ENCODE measurements around the gene LRRC45. TPM values are rescaled to one million over a fixed set of nuclear protein-coding genes. Genes with fewer than 3 reads are reported as not detected.

The LRRC45 gene
- polyA plus RNA-seq, 1 experiment: 3.4 TPM

DNA sequence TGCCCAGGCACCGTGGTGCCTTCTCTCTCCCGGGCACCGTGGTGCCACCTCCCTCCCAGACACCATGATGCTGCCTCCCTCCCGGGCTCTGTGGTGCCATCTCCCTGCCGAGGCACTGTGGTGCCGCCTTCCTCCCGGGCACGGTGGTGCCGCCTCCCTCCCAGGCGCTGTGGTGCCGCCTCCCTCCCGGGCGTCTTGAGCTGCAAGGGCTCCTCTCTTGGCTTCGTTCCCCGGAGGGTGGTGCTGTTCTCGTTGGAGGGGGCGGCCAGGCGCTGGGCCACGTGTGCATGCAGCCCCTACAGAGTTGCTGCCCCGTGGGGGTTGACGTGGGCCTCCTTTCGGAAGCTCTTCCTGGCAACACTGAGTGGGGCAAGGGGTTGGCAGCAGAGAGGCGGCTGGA lies 8.7 kb upstream of the LRRC45 start:
- Histone ChIP-seq H3K4me3 (ENCODE audit: low read depth, low read length) (no peak overlapping the region), H3K27me3 (ENCODE audit: control insufficient read depth, insufficient read depth, low read length) (no peaks in the 10 kb centered on the region), H3K9me3 (ENCODE audit: control insufficient read depth, insufficient read depth, low read length) (no peaks in the 10 kb centered on the region; the same call in 1 of the 2 replicates), H3K27ac (ENCODE audit: low read depth, low read length) (no peak overlapping the region)
- TF ChIP-seq, protein P1, sequence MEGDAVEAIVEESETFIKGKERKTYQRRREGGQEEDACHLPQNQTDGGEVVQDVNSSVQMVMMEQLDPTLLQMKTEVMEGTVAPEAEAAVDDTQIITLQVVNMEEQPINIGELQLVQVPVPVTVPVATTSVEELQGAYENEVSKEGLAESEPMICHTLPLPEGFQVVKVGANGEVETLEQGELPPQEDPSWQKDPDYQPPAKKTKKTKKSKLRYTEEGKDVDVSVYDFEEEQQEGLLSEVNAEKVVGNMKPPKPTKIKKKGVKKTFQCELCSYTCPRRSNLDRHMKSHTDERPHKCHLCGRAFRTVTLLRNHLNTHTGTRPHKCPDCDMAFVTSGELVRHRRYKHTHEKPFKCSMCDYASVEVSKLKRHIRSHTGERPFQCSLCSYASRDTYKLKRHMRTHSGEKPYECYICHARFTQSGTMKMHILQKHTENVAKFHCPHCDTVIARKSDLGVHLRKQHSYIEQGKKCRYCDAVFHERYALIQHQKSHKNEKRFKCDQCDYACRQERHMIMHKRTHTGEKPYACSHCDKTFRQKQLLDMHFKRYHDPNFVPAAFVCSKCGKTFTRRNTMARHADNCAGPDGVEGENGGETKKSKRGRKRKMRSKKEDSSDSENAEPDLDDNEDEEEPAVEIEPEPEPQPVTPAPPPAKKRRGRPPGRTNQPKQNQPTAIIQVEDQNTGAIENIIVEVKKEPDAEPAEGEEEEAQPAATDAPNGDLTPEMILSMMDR (IDR thresholded peaks at IDR 0.05; ENCODE audit: low read depth, low read length): no peak
- DNase-seq (ENCODE audit: low read depth, low spot score): no peak
- CTCF ChIA-PET: interaction anchor here (1.2 kb wide), 1 partner anchor 55 kb away, joined by 4 read pairs; no protein-coding TSS in a partner anchor
- POLR2A ChIA-PET: no interaction called here

DNA sequence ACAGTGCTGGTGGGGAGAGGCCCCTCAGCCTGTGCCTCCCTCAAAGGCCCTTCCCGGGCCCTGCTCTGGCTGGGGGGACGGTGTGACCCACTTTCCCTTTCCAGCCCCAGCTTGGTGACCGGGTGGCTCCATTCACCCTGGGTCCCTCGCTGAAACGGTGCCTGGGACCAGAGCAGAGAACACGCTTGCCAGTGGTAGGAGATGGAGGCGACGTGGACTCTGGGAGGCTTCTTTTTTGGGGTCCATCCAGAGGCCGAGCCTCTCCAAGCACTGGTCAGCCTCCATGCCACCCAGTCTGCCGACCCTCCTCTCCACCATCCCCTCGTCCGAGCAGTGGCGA lies 8.2 kb upstream of the LRRC45 start:
- POLR2A ChIA-PET: interaction anchor here (0.6 kb wide), 1 partner anchor 24 kb away, joined by 3 read pairs; no protein-coding TSS in a partner anchor
- Histone ChIP-seq H3K27ac (ENCODE audit: low read depth, low read length) (no peak overlapping the region), H3K9me3 (ENCODE audit: control insufficient read depth, insufficient read depth, low read length) (no peaks in the 10 kb centered on the region; the same call in 1 of the 2 replicates), H3K4me3 (ENCODE audit: low read depth, low read length) (no peak overlapping the region), H3K27me3 (ENCODE audit: control insufficient read depth, insufficient read depth, low read length) (no peaks in the 10 kb centered on the region)
- CTCF ChIA-PET: interaction anchor here (1.2 kb wide), 1 partner anchor 55 kb away, joined by 4 read pairs; no protein-coding TSS in a partner anchor
- no peak for DNase-seq (ENCODE audit: low read depth, low spot score)
- TF ChIP-seq, protein P1 (IDR thresholded peaks at IDR 0.05; ENCODE audit: low read depth, low read length): no peak

DNA sequence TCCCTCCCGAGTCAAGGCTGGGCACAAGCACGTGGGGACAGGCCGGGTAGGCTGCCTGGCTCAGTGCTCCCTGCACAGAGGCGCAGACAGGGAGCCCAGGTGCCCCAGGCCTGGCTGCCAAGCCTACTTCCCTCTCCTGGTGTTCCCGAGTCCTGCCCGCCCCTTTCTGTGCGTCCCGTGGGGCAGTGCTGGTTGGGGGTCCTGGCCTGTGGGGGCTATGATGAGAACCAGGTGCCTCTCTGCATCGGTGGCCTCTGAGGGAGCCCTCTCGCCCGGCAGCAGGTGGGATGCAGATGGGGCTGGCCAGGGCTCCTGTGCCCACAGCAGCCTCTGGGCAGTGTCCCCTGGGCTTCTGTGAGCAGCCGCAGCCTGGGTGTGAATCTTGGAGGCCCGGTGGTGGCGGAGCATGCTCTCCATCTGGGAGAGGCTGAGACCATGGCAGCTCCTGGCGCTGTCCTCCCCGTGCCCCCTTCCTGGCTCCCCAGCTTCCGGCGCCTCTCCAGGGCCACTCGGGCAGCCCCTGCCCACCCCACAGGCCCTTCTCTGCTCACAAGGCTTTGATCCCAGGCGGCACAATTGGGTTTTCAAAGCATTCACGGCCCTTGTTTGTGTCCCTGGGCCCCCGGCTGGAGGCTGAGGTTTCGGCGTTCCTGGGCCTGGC lies 7.7 kb upstream of the LRRC45 start:
- Histone ChIP-seq H3K27ac (ENCODE audit: low read depth, low read length) (no peak overlapping the region), H3K9me3 (ENCODE audit: control insufficient read depth, insufficient read depth, low read length) (no peaks in the 10 kb centered on the region; the same call in 1 of the 2 replicates), H3K4me3 (ENCODE audit: low read depth, low read length) (no peak overlapping the region), H3K27me3 (ENCODE audit: control insufficient read depth, insufficient read depth, low read length) (no peaks in the 10 kb centered on the region)
- ChIA-PET POLR2A (interaction anchor here (0.6 kb wide), 1 partner anchor 25 kb away, joined by 3 read pairs; no protein-coding TSS in a partner anchor), CTCF (no interaction called here)
- DNase-seq (ENCODE audit: low read depth, low spot score): no peak
- TF ChIP-seq, protein P1 (IDR thresholded peaks at IDR 0.05; ENCODE audit: low read depth, low read length): no peak

DNA sequence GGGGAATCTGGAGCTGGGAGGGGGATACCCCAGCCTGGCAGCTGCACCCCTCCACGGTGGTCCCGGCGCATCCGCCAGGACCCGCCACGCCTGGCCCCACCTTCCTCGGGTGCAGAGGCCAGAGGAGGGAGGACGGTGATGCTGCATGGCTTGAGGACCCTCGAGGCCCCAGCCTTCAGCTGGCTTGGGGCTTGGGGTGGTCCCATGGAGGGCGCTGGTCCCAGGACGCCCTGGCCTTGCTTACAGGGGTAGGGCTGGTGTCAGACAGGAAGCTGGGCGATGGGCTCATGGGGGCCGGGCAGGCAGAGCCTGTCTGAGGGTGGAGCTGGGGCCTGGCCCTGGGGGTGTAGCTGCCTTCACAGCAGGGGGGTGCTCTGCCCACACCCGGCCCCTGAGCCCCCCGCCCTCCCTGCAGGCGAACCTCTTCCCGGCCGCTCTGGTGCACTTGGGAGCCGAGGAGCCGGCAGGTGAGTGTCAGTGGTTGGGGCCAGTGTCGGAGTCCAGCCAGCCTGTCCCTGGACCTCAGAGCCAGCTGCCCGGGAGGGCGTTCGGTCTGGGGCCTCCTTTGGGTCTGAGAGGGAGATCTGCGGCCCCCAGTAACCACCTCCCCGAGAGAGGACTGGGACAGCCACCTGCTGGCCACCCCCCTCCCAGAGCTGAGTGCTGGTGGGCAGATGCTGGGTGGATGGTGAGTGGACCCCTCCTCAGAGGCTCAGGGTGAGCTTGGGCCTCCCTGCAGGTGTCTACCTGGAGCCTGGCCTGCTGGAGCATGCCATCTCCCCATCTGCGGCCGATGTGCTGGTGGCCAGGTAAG lies 6.8 kb upstream of the LRRC45 start:
- ChIA-PET CTCF (no interaction called here), POLR2A (interaction anchor here (0.7 kb wide), 1 partner anchor 37 kb away, joined by 4 read pairs; no protein-coding TSS in a partner anchor)
- Histone ChIP-seq H3K4me3 (ENCODE audit: low read depth, low read length) (no peak overlapping the region), H3K27me3 (ENCODE audit: control insufficient read depth, insufficient read depth, low read length) (no peaks in the 10 kb centered on the region), H3K9me3 (ENCODE audit: control insufficient read depth, insufficient read depth, low read length) (no peaks in the 10 kb centered on the region; the same call in 1 of the 2 replicates), H3K27ac (ENCODE audit: low read depth, low read length) (no peak overlapping the region)
- no peak for DNase-seq (ENCODE audit: low read depth, low spot score)
- TF ChIP-seq, protein P1 (IDR thresholded peaks at IDR 0.05; ENCODE audit: low read depth, low read length): no peak

All from AG04450 (cell line).